GM23338 (cell line): ENCODE results near the gene CYP19A1. TPM values are rescaled to one million over a fixed set of nuclear protein-coding genes. Genes with fewer than 3 reads are reported as not detected.

Experiments
- ATAC-seq: fragments of 200-7000 bp; cut with Tn5 transposase; 3 replicates; pipeline ENCODE4 v1.9.1; 2020
- DNase-seq: peaks from one replicate; pipeline ENCODE4 v3.0.0-alpha.2; 2015; ENCODE audit warnings: low spot score
- H2AFZ ChIP-seq: fragments of 200-600 bp; sonication (generic); 2 replicates; pipeline ENCODE4 v1.8.0; 2016; ENCODE audit warnings: antibody characterized with exemption, mild to moderate bottlenecking, moderate library complexity
- H3F3A ChIP-seq: fragments of 200-600 bp; sonication (generic); replicated peaks from 2 replicates; pipeline ENCODE4 v1.8.0; 2017; ENCODE audit warnings: antibody characterized with exemption, mixed run types, low read depth
- H3K27ac ChIP-seq: fragments of 200-600 bp; sonication (generic); 2 replicates; pipeline ENCODE4 v1.6.1; 2016; ENCODE audit warnings: low read depth
- H3K27me3 ChIP-seq: fragments of 200-600 bp; sonication (generic); 2 replicates; pipeline ENCODE4 v1.8.0; 2016; ENCODE audit warnings: mild to moderate bottlenecking, mixed run types, moderate library complexity; ENCODE audit not compliant: insufficient read depth
- H3K36me3 ChIP-seq: fragments of 200-600 bp; sonication (generic); 2 replicates; pipeline ENCODE4 v1.8.0; 2016; ENCODE audit warnings: mild to moderate bottlenecking; ENCODE audit not compliant: insufficient read depth
- H3K4me1 ChIP-seq: fragments of 200-600 bp; sonication (generic); 2 replicates; pipeline ENCODE4 v1.8.0; 2016; ENCODE audit warnings: mild to moderate bottlenecking, moderate library complexity; ENCODE audit not compliant: insufficient read depth
- H3K4me2 ChIP-seq: fragments of 200-600 bp; sonication (generic); 2 replicates; pipeline ENCODE4 v1.7.1; 2017; ENCODE audit warnings: mixed run types
- H3K4me3 ChIP-seq: fragments of 200-600 bp; sonication (generic); 2 replicates; pipeline ENCODE4 v1.6.1; 2016; ENCODE audit warnings: mixed run types
- H3K79me2 ChIP-seq: fragments of 200-600 bp; sonication (generic); replicated peaks from 2 replicates; pipeline ENCODE4 v1.8.0; 2017; ENCODE audit warnings: mild to moderate bottlenecking; ENCODE audit not compliant: insufficient read depth
- H3K9me2 ChIP-seq: fragments of 200-600 bp; sonication (generic); 2 replicates; pipeline ENCODE4 v1.8.0; 2017; ENCODE audit not compliant: insufficient read depth
- H4K20me1 ChIP-seq: fragments of 200-600 bp; sonication (generic); replicated peaks from 2 replicates; pipeline ENCODE4 v1.8.0; 2017; ENCODE audit warnings: mild to moderate bottlenecking; ENCODE audit not compliant: insufficient read depth
- H3K27ac Mint-ChIP-seq: 2 replicates; pipeline ENCODE4 v1.8.0; 2020; ENCODE audit warnings: inconsistent platforms, mild to moderate bottlenecking, moderate library complexity, mixed read lengths
- H3K27me3 Mint-ChIP-seq: 3 replicates; pipeline ENCODE4 v1.8.0; 2022; ENCODE audit warnings: low read depth, mild to moderate bottlenecking, moderate library complexity, mixed read lengths, inconsistent platforms; ENCODE audit not compliant: insufficient read depth, poor library complexity
- H3K36me3 Mint-ChIP-seq: 3 replicates; pipeline ENCODE4 v1.8.0; 2021; ENCODE audit warnings: low read depth, mild to moderate bottlenecking, inconsistent platforms, moderate library complexity, mixed read lengths
- H3K4me1 Mint-ChIP-seq: 3 replicates; pipeline ENCODE4 v1.8.0; 2020; ENCODE audit warnings: mild to moderate bottlenecking, inconsistent platforms, mixed read lengths
- H3K4me3 Mint-ChIP-seq: 3 replicates; pipeline ENCODE4 v1.8.0; 2021; ENCODE audit warnings: moderate library complexity, mild to moderate bottlenecking, inconsistent platforms, mixed read lengths
- H3K9me3 Mint-ChIP-seq: 3 replicates; pipeline ENCODE4 v1.8.0; 2020; ENCODE audit warnings: moderate library complexity, mild to moderate bottlenecking, inconsistent platforms, mixed read lengths
- EZH2 ChIP-seq: fragments of 200-600 bp; sonication (generic); IDR thresholded peaks from one replicate; pipeline ENCODE4 v1.8.0; 2017; ENCODE audit warnings: antibody characterized with exemption, mild to moderate bottlenecking, low read depth; ENCODE audit not compliant: unreplicated experiment
- EZH2phosphoT487 ChIP-seq: fragments of 200-600 bp; sonication (generic); IDR thresholded peaks from one replicate; pipeline ENCODE4 v1.8.1; 2018; ENCODE audit warnings: antibody characterized with exemption; ENCODE audit not compliant: unreplicated experiment
- NANOG ChIP-seq: IDR thresholded peaks from 2 replicates; pipeline ENCODE4 v1.6.1; 2016; ENCODE audit warnings: antibody characterized with exemption, borderline replicate concordance
- POLR2AphosphoS5 ChIP-seq: IDR thresholded peaks from 2 replicates; pipeline ENCODE4 v1.6.1; 2016; ENCODE audit warnings: antibody characterized with exemption, low read depth
- STAT1 ChIP-seq: IDR thresholded peaks from one replicate; pipeline ENCODE4 v1.6.1; 2016; ENCODE audit warnings: antibody characterized with exemption; ENCODE audit not compliant: unreplicated experiment
- ZNF114 ChIP-seq: fragments of 250-450 bp; sonication (Bioruptor Pico); IDR thresholded peaks from 2 replicates; pipeline ENCODE4 v1.5.0; 2020; ENCODE audit warnings: mild to moderate bottlenecking, moderate library complexity
- ZNF331 ChIP-seq: fragments of 250-450 bp; sonication (Bioruptor Pico); IDR thresholded peaks from 2 replicates; pipeline ENCODE4 v1.5.0; 2020; ENCODE audit warnings: low read depth, mild to moderate bottlenecking, moderate library complexity
- polyA plus RNA-seq: library from polyadenylated mRNA; unstranded; fragments of >200 nt; fragmentation: Nextera tagmentation; extraction: Ambion mirVana; gene quantifications from 2 replicates; pipeline ENCODE4 v1.2.1, GENCODE V29; 2016
- total RNA-seq: library from RNA; depleted of rRNA; stranded (reverse); fragments of >200 nt; shearing (Covaris generic); gene quantifications from 2 replicates; pipeline ENCODE4 v1.2.3, GENCODE V29; 2014
- TF ChIP-seq, protein P1 (sequence below): fragments of 250-450 bp; sonication (Bioruptor Pico); IDR thresholded peaks from 2 replicates; pipeline ENCODE4 v1.5.0; 2020; ENCODE audit warnings: mild to moderate bottlenecking, moderate library complexity

CYP19A1 gene
- total and polyA plus RNA-seq, 2 experiments from 2014 or later, result 0.42 TPM; not detected in 1

DNA sequence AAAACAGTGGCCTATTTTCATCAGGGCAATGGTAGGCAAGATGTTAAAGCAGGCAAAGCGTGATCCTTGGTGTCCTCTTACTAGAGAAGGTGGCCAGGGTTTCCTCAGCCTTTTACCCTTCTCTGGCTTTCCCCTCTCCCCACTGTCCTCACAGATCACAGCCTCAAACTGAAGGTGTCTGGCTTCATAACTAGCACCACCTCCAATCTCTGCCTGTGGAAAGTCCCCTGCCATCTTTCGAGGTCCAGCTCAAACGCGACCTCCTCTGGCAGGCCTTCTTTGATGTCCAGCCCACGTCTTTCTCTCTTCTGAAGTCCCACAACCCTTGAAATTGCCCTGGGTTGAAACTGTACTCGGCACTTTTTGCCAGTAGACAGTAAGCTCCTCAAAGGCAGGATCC is 35.9 kb downstream of the CYP19A1 start:
- H3K4me3 Mint-ChIP-seq, result no peak overlapping the region
- Histone ChIP-seq H3K9me2 (peaks cover 5% of the 10 kb centered on the region; the same call in 1 of the 2 replicates), H3K79me2 (no peaks in the 10 kb centered on the region), H3F3A (no peaks in the 10 kb centered on the region), H3K27ac (no peak overlapping the region), H3K4me1 (no peaks in the 10 kb centered on the region), H3K36me3 (no peaks in the 10 kb centered on the region), H4K20me1 (no peaks in the 10 kb centered on the region), H3K4me3 (no peak overlapping the region), H2AFZ (no peak overlapping the region), H3K27me3 (no peaks in the 10 kb centered on the region), H3K4me2 (no peak overlapping the region)
- TF ChIP-seq ZNF114 (CRISPR knock-in tag) (no peak), EZH2 (no peak), ZNF331 (no peak), STAT1 (no peak), EZH2phosphoT487 (no peak), POLR2AphosphoS5 (no peak), NANOG (no peak)
- TF ChIP-seq, protein P1, sequence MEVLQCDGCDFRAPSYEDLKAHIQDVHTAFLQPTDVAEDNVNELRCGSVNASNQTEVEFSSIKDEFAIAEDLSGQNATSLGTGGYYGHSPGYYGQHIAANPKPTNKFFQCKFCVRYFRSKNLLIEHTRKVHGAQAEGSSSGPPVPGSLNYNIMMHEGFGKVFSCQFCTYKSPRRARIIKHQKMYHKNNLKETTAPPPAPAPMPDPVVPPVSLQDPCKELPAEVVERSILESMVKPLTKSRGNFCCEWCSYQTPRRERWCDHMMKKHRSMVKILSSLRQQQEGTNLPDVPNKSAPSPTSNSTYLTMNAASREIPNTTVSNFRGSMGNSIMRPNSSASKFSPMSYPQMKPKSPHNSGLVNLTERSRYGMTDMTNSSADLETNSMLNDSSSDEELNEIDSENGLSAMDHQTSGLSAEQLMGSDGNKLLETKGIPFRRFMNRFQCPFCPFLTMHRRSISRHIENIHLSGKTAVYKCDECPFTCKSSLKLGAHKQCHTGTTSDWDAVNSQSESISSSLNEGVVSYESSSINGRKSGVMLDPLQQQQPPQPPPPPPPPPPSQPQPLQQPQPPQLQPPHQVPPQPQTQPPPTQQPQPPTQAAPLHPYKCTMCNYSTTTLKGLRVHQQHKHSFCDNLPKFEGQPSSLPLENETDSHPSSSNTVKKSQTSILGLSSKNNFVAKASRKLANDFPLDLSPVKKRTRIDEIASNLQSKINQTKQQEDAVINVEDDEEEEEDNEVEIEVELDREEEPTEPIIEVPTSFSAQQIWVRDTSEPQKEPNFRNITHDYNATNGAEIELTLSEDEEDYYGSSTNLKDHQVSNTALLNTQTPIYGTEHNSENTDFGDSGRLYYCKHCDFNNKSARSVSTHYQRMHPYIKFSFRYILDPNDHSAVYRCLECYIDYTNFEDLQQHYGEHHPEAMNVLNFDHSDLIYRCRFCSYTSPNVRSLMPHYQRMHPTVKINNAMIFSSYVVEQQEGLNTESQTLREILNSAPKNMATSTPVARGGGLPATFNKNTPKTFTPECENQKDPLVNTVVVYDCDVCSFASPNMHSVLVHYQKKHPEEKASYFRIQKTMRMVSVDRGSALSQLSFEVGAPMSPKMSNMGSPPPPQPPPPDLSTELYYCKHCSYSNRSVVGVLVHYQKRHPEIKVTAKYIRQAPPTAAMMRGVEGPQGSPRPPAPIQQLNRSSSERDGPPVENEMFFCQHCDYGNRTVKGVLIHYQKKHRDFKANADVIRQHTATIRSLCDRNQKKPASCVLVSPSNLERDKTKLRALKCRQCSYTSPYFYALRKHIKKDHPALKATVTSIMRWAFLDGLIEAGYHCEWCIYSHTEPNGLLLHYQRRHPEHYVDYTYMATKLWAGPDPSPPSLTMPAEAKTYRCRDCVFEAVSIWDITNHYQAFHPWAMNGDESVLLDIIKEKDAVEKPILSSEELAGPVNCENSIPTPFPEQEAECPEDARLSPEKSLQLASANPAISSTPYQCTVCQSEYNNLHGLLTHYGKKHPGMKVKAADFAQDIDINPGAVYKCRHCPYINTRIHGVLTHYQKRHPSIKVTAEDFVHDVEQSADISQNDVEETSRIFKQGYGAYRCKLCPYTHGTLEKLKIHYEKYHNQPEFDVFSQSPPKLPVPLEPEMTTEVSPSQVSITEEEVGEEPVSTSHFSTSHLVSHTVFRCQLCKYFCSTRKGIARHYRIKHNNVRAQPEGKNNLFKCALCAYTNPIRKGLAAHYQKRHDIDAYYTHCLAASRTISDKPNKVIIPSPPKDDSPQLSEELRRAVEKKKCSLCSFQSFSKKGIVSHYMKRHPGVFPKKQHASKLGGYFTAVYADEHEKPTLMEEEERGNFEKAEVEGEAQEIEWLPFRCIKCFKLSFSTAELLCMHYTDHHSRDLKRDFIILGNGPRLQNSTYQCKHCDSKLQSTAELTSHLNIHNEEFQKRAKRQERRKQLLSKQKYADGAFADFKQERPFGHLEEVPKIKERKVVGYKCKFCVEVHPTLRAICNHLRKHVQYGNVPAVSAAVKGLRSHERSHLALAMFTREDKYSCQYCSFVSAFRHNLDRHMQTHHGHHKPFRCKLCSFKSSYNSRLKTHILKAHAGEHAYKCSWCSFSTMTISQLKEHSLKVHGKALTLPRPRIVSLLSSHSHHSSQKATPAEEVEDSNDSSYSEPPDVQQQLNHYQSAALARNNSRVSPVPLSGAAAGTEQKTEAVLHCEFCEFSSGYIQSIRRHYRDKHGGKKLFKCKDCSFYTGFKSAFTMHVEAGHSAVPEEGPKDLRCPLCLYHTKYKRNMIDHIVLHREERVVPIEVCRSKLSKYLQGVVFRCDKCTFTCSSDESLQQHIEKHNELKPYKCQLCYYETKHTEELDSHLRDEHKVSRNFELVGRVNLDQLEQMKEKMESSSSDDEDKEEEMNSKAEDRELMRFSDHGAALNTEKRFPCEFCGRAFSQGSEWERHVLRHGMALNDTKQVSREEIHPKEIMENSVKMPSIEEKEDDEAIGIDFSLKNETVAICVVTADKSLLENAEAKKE, result no peak
- no peak overlapping the region for H3K27ac Mint-ChIP-seq
- no peaks in the 10 kb centered on the region for H3K36me3 Mint-ChIP-seq
- no peaks in the 10 kb centered on the region for H3K27me3 Mint-ChIP-seq
- ATAC-seq (no peak), DNase-seq (no peak)
- no peaks in the 10 kb centered on the region for H3K9me3 Mint-ChIP-seq
- H3K4me1 Mint-ChIP-seq, result no peaks in the 10 kb centered on the region
